Spleen (tissue), 11 donors: Measurements from ENCODE around the gene RBM38. TPM values are rescaled to one million over a fixed set of nuclear protein-coding genes. Genes with fewer than 3 reads are reported as not detected.

Experiments
- DNase-seq: peaks from one replicate; pipeline ENCODE4 v3.0.0-alpha.2; 2020
- H3K27ac ChIP-seq, 8 donors: fragments of 200-600 bp; sonication (generic) in 7 of 8; 1 replicate in 4 of 8; 2 replicates in 4 of 8; pipeline versions ENCODE4 v1.5.0 to v1.8.0; 2016 to 2021; ENCODE audit warnings: inconsistent platforms in 4 of 8, mild to moderate bottlenecking in 4 of 8, moderate library complexity in 1 of 8
- H3K27me3 ChIP-seq, 7 donors: fragments of 200-600 bp; sonication (generic) in 6 of 7; replicated peaks in 1 of 7; 1 replicate in 4 of 7; 2 replicates in 3 of 7; pipeline versions ENCODE4 v1.5.0 to v1.8.0; 2016 to 2021; ENCODE audit warnings: inconsistent platforms in 3 of 7, mild to moderate bottlenecking in 1 of 7
- H3K36me3 ChIP-seq, 6 donors: fragments of 200-600 bp; sonication (generic) in 5 of 6; 1 replicate in 4 of 6; 2 replicates in 2 of 6; pipeline versions ENCODE4 v1.5.0 to v1.8.0; 2016 to 2021; ENCODE audit warnings: inconsistent platforms in 2 of 6
- H3K4me1 ChIP-seq, 6 donors: fragments of 200-600 bp; sonication (generic) in 5 of 6; 1 replicate in 3 of 6; 2 replicates in 3 of 6; pipeline versions ENCODE4 v1.5.0 to v1.8.0; 2016 to 2021; ENCODE audit warnings: inconsistent platforms in 3 of 6
- H3K4me3 ChIP-seq, 8 donors: fragments of 200-600 bp; sonication (generic) in 7 of 8; 1 replicate in 4 of 8; 2 replicates in 4 of 8; pipeline versions ENCODE4 v1.5.0 to v1.8.0; 2016 to 2021; ENCODE audit warnings: inconsistent platforms in 4 of 8, mild to moderate bottlenecking in 4 of 8, moderate library complexity in 2 of 8
- H3K9me3 ChIP-seq, 8 donors: fragments of 200-600 bp; sonication (generic) in 7 of 8; 1 replicate in 4 of 8; 2 replicates in 4 of 8; pipeline versions ENCODE4 v1.5.0 to v1.8.0; 2016 to 2021; ENCODE audit warnings: inconsistent platforms in 4 of 8
- CTCF ChIP-seq, 11 experiments: fragments of 200-600 bp in 7 of 11; fragments of 450-650 bp in 4 of 11; sonication (generic) in 4 of 11; IDR thresholded peaks in 8 of 11; conservative IDR thresholded peaks in 3 of 11; 1 replicate in 7 of 11; 2 replicates in 4 of 11; pipeline versions ENCODE4 v1.4.0 to v1.8.0; 2016 to 2021; ENCODE audit warnings: antibody characterized with exemption in 11 of 11, inconsistent platforms in 4 of 11, mild to moderate bottlenecking in 1 of 11
- POLR2A ChIP-seq, 3 donors: fragments of 450-650 bp; IDR thresholded peaks; one replicate each; pipeline ENCODE4 v1.5.1; 2017; ENCODE audit warnings: antibody characterized with exemption in 3 of 3, mild to moderate bottlenecking in 1 of 3
- POLR2AphosphoS5 ChIP-seq, 3 donors: sonication (generic); formaldehyde crosslinking; IDR thresholded peaks; one replicate each; pipeline ENCODE4 v1.5.1; 2017; ENCODE audit warnings: antibody characterized with exemption in 3 of 3
- WGBS, 5 donors: extraction: QIAGEN DNeasy Blood & Tissue Kit in 3 of 5; methylation state at CpG; one replicate each; pipeline versions ENCODE4 v1.1.5 to v1.1.7; 2013 to 2018; 5-methylcytosine and 5-hydroxymethylcytosine counted together
- intact Hi-C: fragments of 100-400 bp; cut with DNase I; formaldehyde crosslinking; loops from one replicate; pipeline ENCODE4 v1.15.0; 2023; ENCODE audit warnings: low total_unique reads
- polyA plus RNA-seq, 3 donors: library from polyadenylated mRNA; stranded (reverse); fragments of 200-250 nt; gene quantifications; one replicate each; pipeline ENCODE4 v1.2.1, GENCODE V29; 2013
- total RNA-seq, 7 donors: library from RNA; depleted of rRNA in 3 of 7; stranded (reverse); fragments of >200 nt in 3 of 7; fragmentation: NEBNext Ultra II Directional in 4 of 7; extraction: Animal tissue kit (Norgen Biotek cat#: 25700) in 4 of 7; gene quantifications; one replicate each; pipeline versions ENCODE4 v1.1.0 to v1.2.1, GENCODE V29; 2016 to 2021
- donor health status: healthy with polysubstance abuse.
- donor health status: DM: no; HTN: no; CAD: no; lungs with moderate emphysema.
- donor health status: DM: no; HTN: no; CAD: no.
- donor health status: Bipolar disorder and iron deficiency.
- donor health status: healthy.
- donor health status: DM: no; HTN: no; CAD: no.
- donor health status: DM: yes; HTN: yes; CAD: no.

Gene RBM38
- total and polyA plus RNA-seq, 10 donors, result 48.6 to 120 (median 65.8) TPM

GRCh38 chr20:57400821-57401564 is 9.8 kb downstream of the RBM38 start:
- Histone ChIP-seq H3K9me3 (no peaks in the 10 kb centered on the region), H3K4me1 (peaks cover 67 to 100% (median 92%) of the 10 kb centered on the region in 6 donors), H3K27ac (peak overlapping the region in 7 of 8 donors; percentile 60 to 98 (median 91)), H3K27me3 (no peaks in the 10 kb centered on the region), H3K4me3 (peak overlapping the region in 3 of 8 donors; percentile 2 to 53 (median 17)), H3K36me3 (peaks cover 3 to 95% (median 60%) of the 10 kb centered on the region in 6 donors)
- peak in 6 of 11 experiments; percentile 7 to 39 (median 23) for TF ChIP-seq CTCF (IDR thresholded peaks at IDR 0.05 in 8 of 11, conservative IDR thresholded peaks at IDR 0.05 in 3 of 11)
- TF ChIP-seq POLR2AphosphoS5 (IDR thresholded peaks at IDR 0.05), result peak; percentile 65 to 85 (median 68)
- TF ChIP-seq POLR2A (IDR thresholded peaks at IDR 0.05), result no peak
- peak; percentile 95 for DNase-seq
- intact Hi-C loops, result no loop called here
- 48 to 65% (median 59%) methylated on average over 14 to 21 of the region's 21 CpGs for WGBS, 5 donors

- DNase-seq, result no peak
- no peaks in the 10 kb centered on the region for H3K9me3 ChIP-seq
- intact Hi-C loops, result no loop called here
- peak overlapping the region in 5 of 8 donors; percentile 82 to 98 (median 94) for H3K27ac ChIP-seq
- WGBS, 5 donors, result 89 to 92% (median 91%) methylated on average over 7 of the region's 7 CpGs
- TF ChIP-seq POLR2A (IDR thresholded peaks at IDR 0.05) (no peak), POLR2AphosphoS5 (IDR thresholded peaks at IDR 0.05) (no peak), CTCF (IDR thresholded peaks at IDR 0.05 in 8 of 11, conservative IDR thresholded peaks at IDR 0.05 in 3 of 11) (no peak)
- H3K36me3 ChIP-seq, result peaks cover 3 to 95% (median 63%) of the 10 kb centered on the region in 6 donors
- peak overlapping the region in 1 of 8 donors; percentile 53 for H3K4me3 ChIP-seq
- H3K4me1 ChIP-seq, result peaks cover 61 to 100% (median 86%) of the 10 kb centered on the region in 6 donors
- H3K27me3 ChIP-seq, result no peaks in the 10 kb centered on the region
These were observed 10.3 kb downstream of the RBM38 start for GRCh38 chr20:57401565-57401918.

GRCh38 chr20:57402206-57403125 is 11.3 kb downstream of the RBM38 start:
- H3K4me1 ChIP-seq, result peaks cover 52 to 100% (median 78%) of the 10 kb centered on the region in 6 donors
- intact Hi-C loops, result no loop called here
- peaks cover 3 to 95% (median 67%) of the 10 kb centered on the region in 6 donors for H3K36me3 ChIP-seq
- TF ChIP-seq POLR2A (IDR thresholded peaks at IDR 0.05), result no peak
- peak in 2 of 3 donors; percentile 18 to 57 for TF ChIP-seq POLR2AphosphoS5 (IDR thresholded peaks at IDR 0.05)
- DNase-seq, result peak; percentile 80
- no peaks in the 10 kb centered on the region for H3K27me3 ChIP-seq
- no peaks in the 10 kb centered on the region for H3K9me3 ChIP-seq
- H3K27ac ChIP-seq, result peak overlapping the region in 5 of 8 donors; percentile 28 to 94 (median 54)
- 87 to 92% (median 90%) methylated on average over 23 to 32 of the region's 32 CpGs for WGBS, 5 donors
- H3K4me3 ChIP-seq, result no peak overlapping the region

- Histone ChIP-seq H3K27ac (peak overlapping the region in 5 of 8 donors; percentile 28 to 94 (median 54)), H3K9me3 (no peaks in the 10 kb centered on the region), H3K36me3 (peaks cover 6 to 95% (median 75%) of the 10 kb centered on the region in 6 donors), H3K27me3 (no peaks in the 10 kb centered on the region), H3K4me1 (peaks cover 46 to 100% (median 76%) of the 10 kb centered on the region in 6 donors), H3K4me3 (no peak overlapping the region)
- TF ChIP-seq POLR2A (IDR thresholded peaks at IDR 0.05), result no peak
- no peak for TF ChIP-seq POLR2AphosphoS5 (IDR thresholded peaks at IDR 0.05)
- no peak for TF ChIP-seq CTCF (IDR thresholded peaks at IDR 0.05 in 8 of 11, conservative IDR thresholded peaks at IDR 0.05 in 3 of 11)
- intact Hi-C loops, result no loop called here
- DNase-seq, result peak; percentile 73
- 61 to 81% (median 71%) methylated on average over 10 of the region's 10 CpGs for WGBS, 5 donors
These were observed 12.0 kb downstream of the RBM38 start for GRCh38 chr20:57403216-57403615.
